SH-SY5Y (cell line): ENCODE results near the gene LRRFIP1.

Source experiments
- GATA2 ChIP-seq: IDR thresholded peaks from 2 replicates; pipeline ENCODE4 v1.6.1; 2011; ENCODE audit warnings: mild to moderate bottlenecking, low read depth, low read length
- GATA3 ChIP-seq: IDR thresholded peaks from 2 replicates; pipeline ENCODE4 v1.6.1; 2011; ENCODE audit warnings: low read depth, mild to moderate bottlenecking, low read length, moderate library complexity

Gene LRRFIP1

DNA sequence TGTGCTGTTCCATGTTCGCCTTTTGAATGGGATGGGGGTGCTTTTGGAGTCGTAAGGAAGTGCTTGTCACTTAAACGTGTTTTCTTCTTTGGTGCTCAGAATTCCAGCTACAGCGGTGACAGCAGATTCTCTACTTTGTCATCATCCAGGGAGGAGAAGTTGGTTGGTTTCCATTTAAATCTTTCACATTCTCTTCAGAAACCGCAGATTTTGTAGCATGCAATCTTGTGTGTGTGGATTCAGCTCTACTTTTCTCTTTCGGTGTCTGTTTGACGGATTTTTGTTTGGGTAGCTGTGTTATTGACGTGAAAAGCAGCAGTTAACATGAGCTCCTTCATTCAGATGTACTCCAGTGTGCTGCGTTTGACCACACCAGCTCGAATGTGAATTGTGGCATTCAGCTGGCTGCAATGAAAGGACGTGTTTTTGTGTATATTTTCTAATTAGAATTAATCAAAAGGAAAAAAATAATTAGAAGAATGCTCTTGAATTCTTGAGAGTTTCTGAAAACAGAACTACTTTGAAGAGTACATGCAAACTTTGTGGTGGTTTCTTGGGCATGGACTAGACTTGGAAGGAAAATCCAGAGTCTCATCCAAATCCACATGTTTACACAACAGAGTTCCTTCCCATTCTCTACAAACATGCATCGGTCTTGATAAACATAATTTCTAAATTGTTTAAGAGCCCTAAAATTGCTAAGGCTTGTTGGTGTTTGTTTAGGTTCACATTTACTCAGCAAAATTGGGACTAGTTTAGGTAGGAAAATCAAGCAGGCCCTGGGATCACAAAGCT, 102.5 kb downstream of the LRRFIP1 start:
- TF ChIP-seq GATA2 (no peak), GATA3 (no peak)

DNA sequence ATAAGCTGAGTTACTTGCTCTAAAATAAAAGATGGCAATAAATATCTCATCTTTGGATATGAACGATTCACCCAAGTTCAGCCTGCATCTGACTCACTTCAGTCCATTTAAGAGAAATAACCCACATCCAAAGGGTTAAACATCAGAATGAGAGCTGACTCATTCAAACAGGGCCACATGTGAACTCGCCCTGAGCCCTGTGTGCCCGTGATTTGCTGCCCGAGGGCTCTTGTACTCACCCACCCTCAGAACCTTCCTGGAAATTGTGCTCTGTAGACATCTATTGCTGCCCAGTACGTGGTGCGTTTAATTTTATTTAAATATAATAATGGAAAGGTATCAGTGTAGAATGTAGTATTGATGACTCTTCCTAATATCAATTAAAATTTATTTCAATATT, 104.3 kb downstream of the LRRFIP1 start:
- TF ChIP-seq GATA3 (no peak), GATA2 (no peak)

DNA sequence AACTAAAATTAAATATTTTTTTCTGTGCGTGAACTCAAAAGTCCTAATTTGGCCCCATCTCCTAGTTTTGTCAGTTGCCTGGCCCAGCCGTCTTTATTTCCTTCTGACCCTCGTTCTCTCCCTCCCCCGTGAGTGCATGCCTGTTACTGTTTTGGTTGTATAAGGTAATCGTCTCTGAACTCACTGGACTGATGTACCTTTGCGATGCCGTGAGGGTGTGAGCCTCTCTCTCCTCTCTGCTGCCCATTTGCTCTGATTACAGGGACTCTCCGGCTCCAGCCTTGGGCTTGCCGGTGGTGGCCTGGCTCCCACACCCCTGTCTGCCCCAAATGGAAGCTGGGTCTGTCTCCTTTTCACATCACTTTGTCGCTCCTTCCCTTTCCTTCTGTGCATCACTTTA, 104.7 kb downstream of the LRRFIP1 start:
- TF ChIP-seq GATA3 (no peak), GATA2 (no peak)

DNA sequence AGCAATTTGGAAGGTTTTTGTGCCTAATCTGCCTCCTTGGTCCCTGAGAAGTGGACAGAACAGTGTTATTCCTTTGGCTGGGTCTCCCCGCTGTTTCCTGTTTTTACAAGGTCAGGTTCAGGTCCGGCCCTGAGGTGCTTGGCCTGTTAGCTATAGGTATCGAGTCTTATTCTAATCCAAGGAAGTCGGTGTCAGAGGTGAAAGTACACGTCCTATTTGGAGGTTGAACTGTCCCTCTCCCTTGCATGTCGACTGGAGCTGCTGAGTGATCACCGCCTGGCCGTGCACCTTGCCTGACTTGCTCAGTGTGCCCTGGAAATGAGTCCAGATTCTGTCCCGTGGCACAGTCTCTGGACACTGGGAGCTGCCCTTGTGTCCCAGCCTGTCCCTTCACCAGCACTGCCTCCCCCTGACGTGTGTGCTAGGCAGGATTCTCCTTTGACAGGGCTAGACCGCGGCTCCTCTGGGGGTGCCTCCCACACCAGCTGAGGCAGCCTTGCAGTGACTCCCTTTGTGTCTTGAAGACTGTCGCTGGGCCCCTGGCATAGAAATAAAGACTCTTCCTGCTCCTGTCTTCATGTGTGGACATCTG, 105.5 kb downstream of the LRRFIP1 start:
- no peak for TF ChIP-seq GATA3
- TF ChIP-seq GATA2: no peak

DNA sequence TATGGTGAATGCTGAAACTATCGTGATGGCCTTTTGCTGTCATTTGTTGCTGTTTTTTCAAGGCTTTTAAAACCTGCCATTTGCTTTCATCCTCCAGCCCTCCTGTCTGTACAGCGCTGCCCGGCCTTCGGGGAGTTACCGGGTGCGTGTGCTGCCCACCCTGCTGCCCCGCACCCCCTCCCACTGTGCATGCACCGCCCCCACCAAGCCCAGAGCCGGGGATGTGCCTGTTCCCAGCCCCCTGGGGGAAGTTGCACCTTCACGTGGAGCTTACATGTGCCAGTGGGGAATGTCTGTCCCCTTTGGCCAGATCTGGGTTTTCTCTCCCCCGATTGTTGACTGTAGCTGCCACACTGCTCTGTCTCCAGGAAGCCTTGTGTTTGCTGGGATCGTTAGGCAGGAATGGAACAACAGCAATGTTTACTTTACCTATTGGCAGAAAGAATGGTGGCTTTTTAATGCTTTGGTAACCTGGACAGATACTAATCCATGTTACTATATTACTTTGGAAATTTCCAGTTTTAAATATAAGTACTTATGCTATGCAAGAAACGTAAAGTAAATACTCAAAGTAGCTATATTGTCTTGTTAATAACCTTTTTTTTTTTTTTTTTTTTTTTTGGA, 106.4 kb downstream of the LRRFIP1 start:
- no peak for TF ChIP-seq GATA2
- no peak for TF ChIP-seq GATA3

DNA sequence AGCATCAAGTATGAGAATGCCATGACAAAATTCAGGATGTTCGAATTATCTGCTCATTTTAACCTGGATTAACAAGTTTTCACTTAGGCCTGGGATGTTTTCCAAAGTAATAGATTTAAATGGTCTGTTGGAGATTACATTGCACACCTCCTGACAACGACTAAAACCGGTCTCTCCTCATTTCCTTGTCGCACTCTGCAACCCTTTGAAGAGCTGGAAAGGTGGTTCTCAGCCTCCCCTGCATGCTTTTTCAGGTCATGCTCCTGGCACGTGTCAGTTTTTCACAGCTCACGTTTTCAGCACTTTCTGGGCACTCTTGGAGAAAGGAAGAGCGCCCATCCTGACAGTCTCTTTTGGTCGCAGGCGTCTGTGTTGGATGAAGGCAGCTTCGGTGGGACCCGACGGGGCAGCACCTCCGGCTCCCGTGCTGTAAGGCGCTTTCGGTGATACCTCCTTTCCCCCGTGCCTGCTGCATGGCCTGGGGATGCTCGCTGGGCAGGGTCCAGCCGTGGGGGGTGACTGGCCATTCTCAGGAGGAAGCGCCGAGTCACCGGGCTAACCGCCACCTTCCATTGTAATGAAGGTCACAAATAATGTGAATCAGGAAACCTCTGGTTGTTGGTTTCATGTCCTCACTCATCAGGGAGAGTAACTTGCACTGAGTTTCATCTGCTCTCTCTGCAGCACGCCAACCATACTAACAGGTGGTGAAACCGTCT, 107.7 kb downstream of the LRRFIP1 start:
- TF ChIP-seq GATA2 (no peak), GATA3 (no peak)

DNA sequence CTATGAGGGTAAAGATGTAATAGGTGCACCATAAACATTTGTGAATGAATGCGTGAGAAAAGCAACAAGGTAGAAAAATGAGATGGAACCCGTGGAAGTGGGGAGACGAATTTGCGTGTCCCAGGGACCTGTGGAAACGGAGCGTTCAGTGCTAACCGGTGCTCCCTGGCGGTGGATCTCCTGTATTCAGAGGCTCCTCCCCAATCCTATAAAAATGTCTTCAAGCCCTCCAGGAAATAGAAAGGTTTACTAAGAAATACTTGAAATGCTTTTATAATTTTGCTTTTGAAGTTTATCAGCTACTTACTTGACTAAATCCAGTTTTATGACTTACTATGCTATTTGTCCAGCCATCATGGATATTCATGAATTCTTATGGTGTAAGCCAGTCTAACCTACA, 108.4 kb downstream of the LRRFIP1 start:
- TF ChIP-seq GATA2 (no peak), GATA3 (no peak)

DNA sequence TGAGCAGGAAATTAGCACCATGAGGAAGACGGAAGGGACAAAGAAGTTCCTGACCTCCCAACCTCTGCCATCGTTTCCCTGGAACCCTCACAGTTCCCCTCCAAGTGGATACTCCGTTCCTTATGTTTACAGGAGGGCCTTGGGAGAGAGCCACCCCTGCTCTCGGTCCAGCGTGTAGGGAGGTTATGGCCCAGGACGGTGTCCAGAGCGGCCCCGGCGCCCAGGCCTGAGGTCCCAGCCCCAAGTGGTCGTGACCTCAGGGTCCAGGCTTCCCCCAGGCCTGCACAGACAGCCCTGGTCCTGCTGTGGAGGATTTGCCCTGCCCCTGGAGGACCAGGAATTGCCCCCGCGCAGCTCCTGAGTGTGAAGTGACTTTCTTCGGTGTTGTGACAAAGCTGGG, 109.4 kb downstream of the LRRFIP1 start:
- TF ChIP-seq GATA2 (no peak), GATA3 (no peak)

DNA sequence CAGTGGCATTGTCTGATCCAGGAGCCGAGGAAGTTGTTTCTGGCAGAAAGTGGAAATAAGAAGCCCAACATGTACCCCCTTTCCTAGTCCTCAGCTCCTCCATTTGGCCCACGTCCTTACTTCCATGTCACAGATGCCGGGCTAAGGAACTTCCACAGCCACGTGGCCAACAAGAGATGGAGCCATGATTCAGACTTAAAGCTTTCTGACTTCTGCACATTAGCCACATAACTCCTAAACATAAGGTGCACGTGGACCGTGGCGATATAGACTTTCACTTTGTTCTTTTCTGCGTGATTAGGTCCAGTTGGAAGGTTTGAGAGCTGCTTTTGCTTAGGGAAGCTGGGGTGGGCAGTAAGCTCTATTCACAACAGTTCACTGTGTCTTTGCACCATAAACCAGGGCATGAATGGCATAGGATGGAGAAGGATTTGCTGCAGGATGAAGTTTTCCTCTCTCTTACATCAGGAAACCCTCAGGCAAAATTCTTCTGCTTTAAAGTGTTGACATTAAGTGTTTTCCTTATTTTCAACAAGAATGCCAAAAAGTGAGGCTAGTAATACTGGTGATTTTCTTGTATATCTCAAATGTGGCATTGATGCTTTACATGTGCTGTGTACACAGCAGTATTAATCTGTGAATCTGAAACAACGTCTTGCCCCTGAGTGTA, 109.9 kb downstream of the LRRFIP1 start:
- TF ChIP-seq GATA2 (no peak), GATA3 (no peak)

DNA sequence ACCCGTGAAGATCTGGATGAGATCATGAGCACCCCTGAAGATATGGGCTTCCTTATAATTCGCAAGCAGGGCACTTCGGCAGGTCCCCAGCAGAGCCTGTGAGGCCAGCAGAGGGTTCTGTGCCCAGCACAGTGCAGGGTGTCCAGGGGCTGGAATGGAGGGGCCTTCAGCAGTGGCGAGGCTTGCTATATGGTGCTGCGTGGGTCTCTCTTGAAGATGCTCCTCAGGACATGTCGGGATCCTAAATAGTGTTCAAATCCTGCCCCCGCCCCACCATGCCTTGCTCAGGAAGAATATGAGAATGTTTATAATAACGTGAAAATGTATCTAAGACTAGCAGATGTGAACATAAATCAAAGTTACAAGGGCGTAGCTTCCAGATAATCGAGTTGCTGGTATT, 110.9 kb downstream of the LRRFIP1 start:
- TF ChIP-seq GATA3 (no peak), GATA2 (no peak)

DNA sequence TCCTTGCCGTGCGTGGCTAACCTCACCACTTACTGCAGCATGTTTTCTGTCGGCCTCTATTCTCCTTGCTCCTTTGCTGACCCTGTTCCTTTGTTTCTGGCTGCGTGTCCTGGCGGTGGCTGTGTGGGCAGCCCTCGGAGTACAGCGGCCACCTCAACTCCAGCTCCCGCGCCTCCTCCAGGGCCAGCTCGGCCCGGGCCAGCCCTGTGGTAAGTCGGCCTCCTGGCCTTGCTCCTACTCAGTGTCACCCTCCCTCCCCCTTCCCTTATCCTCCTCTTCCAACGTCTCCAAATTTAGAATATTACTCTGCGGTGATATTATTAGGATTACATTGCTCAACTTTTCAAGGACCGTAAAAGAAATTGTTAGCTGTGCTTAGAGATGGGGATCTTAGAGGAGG, 111.7 kb downstream of the LRRFIP1 start:
- TF ChIP-seq GATA3 (no peak), GATA2 (no peak)

DNA sequence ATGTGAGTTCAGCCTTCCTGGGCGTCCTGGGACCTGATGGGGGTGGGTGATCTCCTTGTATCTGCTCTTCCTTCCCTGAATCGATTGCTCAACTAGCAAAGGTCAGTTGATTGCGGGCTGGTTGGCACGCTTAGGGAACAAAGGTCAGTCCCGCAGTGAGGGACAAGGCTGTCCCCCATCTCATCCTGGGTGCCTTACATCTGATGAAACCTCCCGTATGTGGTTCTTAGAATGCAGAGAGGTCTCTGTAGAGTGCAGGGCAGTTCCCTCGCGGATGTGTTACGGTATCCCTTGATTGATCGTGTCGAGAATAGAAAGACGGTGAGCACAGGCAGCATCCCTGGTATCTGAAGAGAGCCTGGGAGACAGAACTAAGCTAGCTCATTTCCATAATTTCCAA, 114.8 kb downstream of the LRRFIP1 start:
- TF ChIP-seq GATA2 (no peak), GATA3 (no peak)

DNA sequence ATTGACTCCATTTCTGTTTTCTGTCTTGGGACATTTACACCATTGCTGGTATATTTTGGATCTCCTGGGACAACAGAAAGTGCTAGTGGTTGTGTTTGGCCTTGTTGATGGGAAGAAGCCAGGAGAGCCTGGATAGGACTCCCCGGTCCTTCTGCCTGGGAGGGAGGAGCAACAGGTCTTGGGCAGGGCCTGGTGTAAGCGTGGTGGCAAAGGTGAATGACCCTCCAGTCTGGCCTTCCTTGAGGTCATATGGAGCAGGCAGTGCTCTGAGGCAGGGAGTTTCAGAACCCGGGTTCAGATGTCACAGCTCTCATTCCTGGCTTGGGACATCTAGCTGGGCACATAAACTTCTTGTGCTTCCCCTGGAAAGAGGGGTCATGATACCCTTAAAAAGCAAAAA, 115.2 kb downstream of the LRRFIP1 start:
- TF ChIP-seq GATA2 (no peak), GATA3 (no peak)

DNA sequence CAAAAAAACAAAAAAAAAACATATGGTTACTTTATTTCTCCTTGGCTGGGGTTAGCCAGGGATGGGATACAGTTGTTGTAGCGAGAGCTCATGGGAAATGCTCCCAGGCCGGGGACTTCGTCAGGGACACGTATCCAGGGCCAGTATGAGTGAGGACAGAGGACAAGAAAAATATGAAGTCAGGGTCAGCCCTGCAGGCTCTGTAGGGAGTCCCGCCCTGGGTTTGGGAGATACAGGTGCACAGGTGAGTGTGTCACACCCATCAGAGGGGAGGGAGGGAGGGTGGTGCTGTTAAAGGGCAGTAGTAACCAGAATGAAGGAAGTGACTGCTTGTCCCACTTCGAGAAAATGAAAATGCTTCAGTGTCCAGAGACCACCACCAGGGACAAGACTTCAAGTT, 115.6 kb downstream of the LRRFIP1 start:
- no peak for TF ChIP-seq GATA3
- no peak for TF ChIP-seq GATA2
